Sigmoid colon (tissue), 7 donors: ENCODE data around the gene MCRS1. TPM values are rescaled to one million over a fixed set of nuclear protein-coding genes. Genes with fewer than 3 reads are reported as not detected.
A peak's percentile ranks its signal among the peaks of the same experiment; 100 is the strongest.

Experiments
- DNase-seq: peaks from one replicate; pipeline ENCODE4 v3.0.0-alpha.2; 2019
- H3K27ac ChIP-seq, 4 donors: fragments of 200-600 bp; sonication (generic); one replicate each; pipeline ENCODE4 v1.5.1; 2016 to 2019; ENCODE audit warnings: mild to moderate bottlenecking in 1 of 4
- H3K27me3 ChIP-seq, 3 donors: fragments of 200-600 bp; sonication (generic); one replicate each; pipeline ENCODE4 v1.5.1; 2019; ENCODE audit warnings: mild to moderate bottlenecking in 1 of 3
- H3K36me3 ChIP-seq, 4 donors: fragments of 200-600 bp; sonication (generic); one replicate each; pipeline ENCODE4 v1.5.1; 2016 to 2019
- H3K4me1 ChIP-seq, 4 donors: fragments of 200-600 bp; sonication (generic); one replicate each; pipeline ENCODE4 v1.5.1; 2017 to 2019
- H3K4me3 ChIP-seq, 4 donors: fragments of 200-600 bp; sonication (generic); one replicate each; pipeline ENCODE4 v1.5.1; 2017 to 2019; ENCODE audit warnings: mild to moderate bottlenecking in 2 of 4, moderate library complexity in 1 of 4
- H3K9me3 ChIP-seq, 4 donors: fragments of 200-600 bp in 3 of 4; sonication (generic) in 3 of 4; one replicate each; pipeline versions ENCODE4 v1.5.1 to v1.6.1; 2013 to 2019
- CTCF ChIP-seq, 4 experiments: fragments of 450-650 bp in 3 of 4; fragments of 200-600 bp in 1 of 4; IDR thresholded peaks; one replicate each; pipeline ENCODE4 v1.5.1; 2016 to 2019; ENCODE audit warnings: antibody characterized with exemption in 4 of 4, mild to moderate bottlenecking in 3 of 4, moderate library complexity in 2 of 4
- EP300 ChIP-seq, 4 donors: sonication (generic); formaldehyde crosslinking; IDR thresholded peaks; one replicate each; pipeline ENCODE4 v1.6.1; 2017; ENCODE audit warnings: antibody characterized with exemption in 4 of 4
- POLR2A ChIP-seq, 2 donors: fragments of 450-650 bp; IDR thresholded peaks; one replicate each; pipeline ENCODE4 v1.6.1; 2016; ENCODE audit warnings: antibody characterized with exemption in 2 of 2, mild to moderate bottlenecking in 2 of 2, moderate library complexity in 2 of 2
- POLR2AphosphoS5 ChIP-seq, 4 donors: sonication (generic); formaldehyde crosslinking; IDR thresholded peaks; one replicate each; pipeline ENCODE4 v1.6.1; 2017; ENCODE audit warnings: antibody characterized with exemption in 4 of 4
- WGBS, 2 donors: extraction: QIAGEN DNeasy Blood & Tissue Kit; methylation state at CpG; one replicate each; pipeline ENCODE4 v1.1.7; 2013; 5-methylcytosine and 5-hydroxymethylcytosine counted together
- intact Hi-C: fragments of 100-400 bp; cut with DNase I; formaldehyde crosslinking; loops from one replicate; pipeline ENCODE4 v1.15.1; 2023
- polyA plus RNA-seq, 3 donors: library from polyadenylated mRNA; stranded (reverse); fragments of 200-250 nt; gene quantifications; one replicate each; pipeline ENCODE4 v1.2.3, GENCODE V29; 2013
- total RNA-seq, 4 donors: library from RNA; depleted of rRNA; stranded (reverse); fragments of >200 nt; gene quantifications; one replicate each; pipeline ENCODE4 v1.1.0, GENCODE V29; 2016
- donor health status: healthy with polysubstance abuse.
- donor health status: Bipolar disorder and iron deficiency.
- donor health status: healthy.

The MCRS1 gene
- total and polyA plus RNA-seq, 7 donors, result 33.6 to 61.0 (median 47.8) TPM

DNA sequence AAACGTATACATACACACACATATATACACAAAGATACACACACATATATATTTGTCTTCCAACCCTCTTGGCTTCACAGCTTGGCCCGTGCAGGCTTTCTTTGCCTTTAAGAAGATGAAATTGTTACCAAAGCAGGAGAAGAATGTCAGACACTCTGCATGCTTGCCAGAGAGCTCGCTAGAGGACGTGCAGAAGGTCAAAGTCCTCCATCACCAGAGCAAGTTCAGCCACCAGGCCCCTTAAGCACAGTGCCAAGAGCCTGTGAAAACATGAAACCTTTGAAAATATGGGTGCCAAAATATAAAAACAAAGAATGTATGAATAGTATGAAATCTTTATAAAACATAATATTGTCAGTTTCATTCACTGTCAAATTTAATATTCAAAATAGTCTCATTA, 14.9 kb upstream of the MCRS1 start:
- TF ChIP-seq CTCF (IDR thresholded peaks at IDR 0.05), result no peak
- TF ChIP-seq POLR2AphosphoS5 (IDR thresholded peaks at IDR 0.05), result no peak
- no peak for TF ChIP-seq EP300 (IDR thresholded peaks at IDR 0.05)
- TF ChIP-seq POLR2A (IDR thresholded peaks at IDR 0.05), result no peak
- WGBS, 2 donors, result 43 to 65% methylated on average over 4 of the region's 4 CpGs
- H3K4me1 ChIP-seq, result peaks cover 0 to 39% (median 25%) of the 10 kb centered on the region in 4 donors
- H3K36me3 ChIP-seq, result peaks cover 0 to under 1% (median 0%) of the 10 kb centered on the region in 4 donors
- peak overlapping the region; percentile 23 to 73 (median 68) for H3K27ac ChIP-seq
- no peaks in the 10 kb centered on the region for H3K9me3 ChIP-seq
- DNase-seq, result no peak
- intact Hi-C loops, result loop anchor here (5.0 kb wide), 2 partner anchors 39 to 216 kb away; partner anchors contain the start of genes PRPF40B and SPATS2
- no peak overlapping the region for H3K4me3 ChIP-seq
- H3K27me3 ChIP-seq, result no peaks in the 10 kb centered on the region

- Histone ChIP-seq H3K27ac (peak overlapping the region in 2 of 4 donors; percentile 71 to 73), H3K36me3 (peaks cover 0 to 7% (median 0%) of the 10 kb centered on the region in 4 donors), H3K4me1 (peaks cover 0 to 39% (median 25%) of the 10 kb centered on the region in 4 donors), H3K27me3 (no peaks in the 10 kb centered on the region), H3K9me3 (no peaks in the 10 kb centered on the region), H3K4me3 (no peak overlapping the region)
- intact Hi-C loops, result loop anchor here (5.0 kb wide), 2 partner anchors 40 to 215 kb away; partner anchors contain the start of genes PRPF40B and SPATS2
- TF ChIP-seq POLR2AphosphoS5 (IDR thresholded peaks at IDR 0.05) (no peak), CTCF (IDR thresholded peaks at IDR 0.05) (no peak), POLR2A (IDR thresholded peaks at IDR 0.05) (no peak), EP300 (IDR thresholded peaks at IDR 0.05) (no peak)
- DNase-seq, result no peak
- 80 to 87% methylated on average over 1 of the region's 1 CpG for WGBS, 2 donors
These were observed 14.3 kb upstream of the MCRS1 start for GRCh38 chr12:49582201-49582600.

- Histone ChIP-seq H3K9me3 (no peaks in the 10 kb centered on the region), H3K4me3 (no peak overlapping the region), H3K27ac (peak overlapping the region; percentile 31 to 63 (median 48)), H3K36me3 (peaks cover 0 to 7% (median 0%) of the 10 kb centered on the region in 4 donors), H3K27me3 (no peaks in the 10 kb centered on the region), H3K4me1 (peaks cover 0 to 39% (median 25%) of the 10 kb centered on the region in 4 donors)
- peak; percentile 81 for DNase-seq
- intact Hi-C loops, result loop anchor here (5.0 kb wide), 2 partner anchors 41 to 214 kb away; partner anchors contain the start of genes PRPF40B and SPATS2
- WGBS, 2 donors, result 35 to 43% methylated on average over 8 of the region's 8 CpGs
- TF ChIP-seq CTCF (IDR thresholded peaks at IDR 0.05) (peak; percentile 53 to 80 (median 78)), POLR2AphosphoS5 (IDR thresholded peaks at IDR 0.05) (no peak), POLR2A (IDR thresholded peaks at IDR 0.05) (no peak)
These were observed 12.9 kb upstream of the MCRS1 start for GRCh38 chr12:49580572-49581535.

GRCh38 chr12:49578471-49579112, 10.7 kb upstream of the MCRS1 start:
- no peak overlapping the region for H3K4me3 ChIP-seq
- H3K36me3 ChIP-seq, result peaks cover 0 to 20% (median 0%) of the 10 kb centered on the region in 4 donors
- intact Hi-C loops, result no loop called here
- no peaks in the 10 kb centered on the region for H3K27me3 ChIP-seq
- TF ChIP-seq POLR2A (IDR thresholded peaks at IDR 0.05) (no peak), POLR2AphosphoS5 (IDR thresholded peaks at IDR 0.05) (no peak), EP300 (IDR thresholded peaks at IDR 0.05) (no peak), CTCF (IDR thresholded peaks at IDR 0.05) (no peak)
- peaks cover 0 to 32% (median 25%) of the 10 kb centered on the region in 4 donors for H3K4me1 ChIP-seq
- H3K27ac ChIP-seq, result no peak overlapping the region
- no peaks in the 10 kb centered on the region for H3K9me3 ChIP-seq
- DNase-seq, result no peak
- WGBS, 2 donors, result 90% methylated on average over 13 of the region's 13 CpGs
